ENCODE data around the gene PLCB1. TPM values are rescaled to one million over a fixed set of nuclear protein-coding genes. Genes with fewer than 3 reads are reported as not detected.

PLCB1 gene
- total and polyA plus RNA-seq, 10 of the 15 experiments (the other 5 are each of a cell fraction or from before 2014, with no cell fraction given) = 0.05 to 5.3 (median 0.17) TPM; not detected in 1

DNA sequence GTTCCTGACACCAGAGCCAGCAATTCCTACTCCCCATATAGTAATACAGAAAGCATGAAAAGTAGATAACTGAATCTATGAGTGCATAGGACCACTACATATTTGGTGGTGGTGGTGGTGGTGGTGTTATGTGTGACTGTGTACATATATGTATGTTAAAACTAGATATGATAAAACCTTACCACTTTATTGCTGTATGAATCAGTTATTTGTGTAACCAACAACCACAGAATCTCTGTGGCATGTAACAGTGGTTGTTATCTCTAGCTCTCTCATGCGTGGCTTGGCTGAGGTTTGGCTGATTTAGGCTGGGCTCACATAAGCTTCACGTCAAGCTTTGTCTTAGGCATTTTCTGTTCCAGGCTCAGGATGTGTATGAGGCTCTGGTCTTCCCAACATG, 55.7 kb downstream of the PLCB1 start:
- Histone ChIP-seq H3K4me3 (no peak overlapping the region), H2AFZ (ENCODE audit: control insufficient read depth, low read depth, low read length) (no peak overlapping the region), H3K9me3 (replicated peaks; ENCODE audit: control insufficient read depth, insufficient read depth, low read length) (no peaks in the 10 kb centered on the region), H3K27me3 (replicated peaks in 1 of 2; ENCODE audit: control insufficient read depth in 2 of 2, insufficient read depth in 2 of 2, low read length in 1 of 2) (no peaks in the 10 kb centered on the region), H3K4me2 (ENCODE audit: control insufficient read depth, insufficient read depth) (no peak overlapping the region), H3K9ac (ENCODE audit: control insufficient read depth, insufficient read depth, low read length) (no peak overlapping the region), H3K79me2 (ENCODE audit: control insufficient read depth, insufficient read depth, low read length) (no peaks in the 10 kb centered on the region), H4K20me1 (ENCODE audit: control insufficient read depth, insufficient read depth) (no peaks in the 10 kb centered on the region), H3K27ac (ENCODE audit: control insufficient read depth, insufficient read depth) (no peak overlapping the region), H3K36me3 (ENCODE audit: control insufficient read depth in 2 of 2, insufficient read depth in 2 of 2, low read length in 1 of 2) (no peaks in the 10 kb centered on the region), H3K4me1 (ENCODE audit: control insufficient read depth, insufficient read depth, low read length) (no peaks in the 10 kb centered on the region)
- ATAC-seq (no peak), FAIRE-seq (no peak), DNase-seq (ENCODE audit: low read depth, low spot score) (no peak)
- RAD21 ChIA-PET (ENCODE audit: unreplicated experiment) = no interaction called here
- in situ Hi-C loops (cut with MboI) = no loop called here
- POLR2A ChIA-PET = no interaction called here
- TF ChIP-seq ATF7 (IDR thresholded peaks at IDR 0.05; ENCODE audit: low read depth) = no peak
- TF ChIP-seq CHD4 (IDR thresholded peaks at IDR 0.05) = no peak
- TF ChIP-seq SPI1 (IDR thresholded peaks at IDR 0.05; ENCODE audit: borderline replicate concordance, insufficient read depth, low read depth, low read length) = no peak
- no peak for TF ChIP-seq MTA3 (IDR thresholded peaks at IDR 0.05; ENCODE audit: borderline replicate concordance, low read length)
- TF ChIP-seq TCF12 (IDR thresholded peaks at IDR 0.05; ENCODE audit: low read depth, low read length) = no peak
- no peak for TF ChIP-seq POLR2A (IDR thresholded peaks at IDR 0.05; ENCODE audit: low read depth, low read length)
- TF ChIP-seq, protein P1, sequence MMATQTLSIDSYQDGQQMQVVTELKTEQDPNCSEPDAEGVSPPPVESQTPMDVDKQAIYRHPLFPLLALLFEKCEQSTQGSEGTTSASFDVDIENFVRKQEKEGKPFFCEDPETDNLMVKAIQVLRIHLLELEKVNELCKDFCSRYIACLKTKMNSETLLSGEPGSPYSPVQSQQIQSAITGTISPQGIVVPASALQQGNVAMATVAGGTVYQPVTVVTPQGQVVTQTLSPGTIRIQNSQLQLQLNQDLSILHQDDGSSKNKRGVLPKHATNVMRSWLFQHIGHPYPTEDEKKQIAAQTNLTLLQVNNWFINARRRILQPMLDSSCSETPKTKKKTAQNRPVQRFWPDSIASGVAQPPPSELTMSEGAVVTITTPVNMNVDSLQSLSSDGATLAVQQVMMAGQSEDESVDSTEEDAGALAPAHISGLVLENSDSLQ (IDR thresholded peaks at IDR 0.05) = no peak
- no peak for TF ChIP-seq HDGF (IDR thresholded peaks at IDR 0.05)
- TF ChIP-seq EED (IDR thresholded peaks at IDR 0.05; ENCODE audit: low read depth) = no peak
- no peak for TF ChIP-seq CREM (IDR thresholded peaks at IDR 0.05; ENCODE audit: low read depth)
- TF ChIP-seq, protein P2, sequence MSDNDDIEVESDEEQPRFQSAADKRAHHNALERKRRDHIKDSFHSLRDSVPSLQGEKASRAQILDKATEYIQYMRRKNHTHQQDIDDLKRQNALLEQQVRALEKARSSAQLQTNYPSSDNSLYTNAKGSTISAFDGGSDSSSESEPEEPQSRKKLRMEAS (IDR thresholded peaks at IDR 0.05; ENCODE audit: low read depth, low read length) = no peak
- no peak for TF ChIP-seq ZNF274 (IDR thresholded peaks at IDR 0.05; ENCODE audit: insufficient read depth, insufficient read length)
- TF ChIP-seq MEF2A (IDR thresholded peaks at IDR 0.05; ENCODE audit: insufficient read depth, low read depth, low read length) = no peak
- TF ChIP-seq, protein P3, sequence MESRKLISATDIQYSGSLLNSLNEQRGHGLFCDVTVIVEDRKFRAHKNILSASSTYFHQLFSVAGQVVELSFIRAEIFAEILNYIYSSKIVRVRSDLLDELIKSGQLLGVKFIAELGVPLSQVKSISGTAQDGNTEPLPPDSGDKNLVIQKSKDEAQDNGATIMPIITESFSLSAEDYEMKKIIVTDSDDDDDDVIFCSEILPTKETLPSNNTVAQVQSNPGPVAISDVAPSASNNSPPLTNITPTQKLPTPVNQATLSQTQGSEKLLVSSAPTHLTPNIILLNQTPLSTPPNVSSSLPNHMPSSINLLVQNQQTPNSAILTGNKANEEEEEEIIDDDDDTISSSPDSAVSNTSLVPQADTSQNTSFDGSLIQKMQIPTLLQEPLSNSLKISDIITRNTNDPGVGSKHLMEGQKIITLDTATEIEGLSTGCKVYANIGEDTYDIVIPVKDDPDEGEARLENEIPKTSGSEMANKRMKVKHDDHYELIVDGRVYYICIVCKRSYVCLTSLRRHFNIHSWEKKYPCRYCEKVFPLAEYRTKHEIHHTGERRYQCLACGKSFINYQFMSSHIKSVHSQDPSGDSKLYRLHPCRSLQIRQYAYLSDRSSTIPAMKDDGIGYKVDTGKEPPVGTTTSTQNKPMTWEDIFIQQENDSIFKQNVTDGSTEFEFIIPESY (IDR thresholded peaks at IDR 0.05) = no peak
- no peak for TF ChIP-seq BMI1 (IDR thresholded peaks at IDR 0.05; ENCODE audit: borderline replicate concordance)
- no peak for TF ChIP-seq RUNX3 (IDR thresholded peaks at IDR 0.05; ENCODE audit: low read length)
- TF ChIP-seq SUZ12 (IDR thresholded peaks at IDR 0.05; ENCODE audit: unreplicated experiment) = no peak
- no peak for TF ChIP-seq CBX3 (IDR thresholded peaks at IDR 0.05; ENCODE audit: borderline replicate concordance, low read depth)
- no TSS peak for BruUV-seq (replicated peaks)
- CTCF ChIA-PET = no interaction called here
- 0% methylated on average over 2 of the region's 2 CpGs for WGBS (ENCODE audit: insufficient coverage, insufficient replicate concordance, low lambda C conversion rate, missing lambda C conversion rate)
- intact Hi-C loops (cut with micrococcal nuclease; ENCODE audit: unreplicated experiment) = loop anchor here (2.0 kb wide), 1 partner anchor 21 kb away; no protein-coding TSS in a partner anchor
- SMC1A ChIA-PET (ENCODE audit: uncharacterized antibody, unreplicated experiment) = no interaction called here
